ENCODE data around the gene COL4A2.

GRCh38 chr13:110402299-110403069, 95.4 kb downstream of the COL4A2 start:
- no peak for TF ChIP-seq CTCF (IDR thresholded peaks at IDR 0.05)
- TF ChIP-seq POLR2A (IDR thresholded peaks at IDR 0.05): no peak
